GM08714 (cell line): Measurements from ENCODE around the gene MPC1.
"Not testable (repeated sequence)": the region's sequence is repeated elsewhere in the genome, so short reads cannot be mapped to it uniquely, and the experiment has no call there.

ENCODE experiments used
- H3K4me3 ChIP-seq: fragments of 200-500 bp; sonication (Bioruptor generic); 2 replicates; pipeline ENCODE4 v1.5.1; 2014; ENCODE audit warnings: mild to moderate bottlenecking, low read length, inconsistent platforms
- ZNF274 ChIP-seq: IDR thresholded peaks from 2 replicates; pipeline ENCODE4 v1.6.1; 2012; ENCODE audit warnings: mild to moderate bottlenecking, low read depth, low read length

The MPC1 gene

GRCh38 chr6:166352923-166353322, 29.8 kb downstream of the MPC1 start:
- TF ChIP-seq ZNF274: no peak

GRCh38 chr6:166351715-166352285, 30.9 kb downstream of the MPC1 start:
- TF ChIP-seq ZNF274: no peak
- no peak overlapping the region for H3K4me3 ChIP-seq

More at GRCh38 chr6:166352923-166353322, 29.8 kb downstream of the MPC1 start:
- H3K4me3 ChIP-seq: no peak overlapping the region

GRCh38 chr6:166348305-166348949, 34.3 kb downstream of the MPC1 start:
- no peak overlapping the region for H3K4me3 ChIP-seq
- TF ChIP-seq ZNF274: no peak

GRCh38 chr6:166346965-166347364, 35.8 kb downstream of the MPC1 start:
- TF ChIP-seq ZNF274: no peak
- no peak overlapping the region for H3K4me3 ChIP-seq

GRCh38 chr6:166346449-166346848, 36.3 kb downstream of the MPC1 start:
- no peak overlapping the region for H3K4me3 ChIP-seq
- TF ChIP-seq ZNF274: no peak

- H3K4me3 ChIP-seq: not testable (repeated sequence)
These were observed 37.1 kb downstream of the MPC1 start for GRCh38 chr6:166345672-166346071.

- H3K4me3 ChIP-seq: not testable (repeated sequence)
These were observed 37.8 kb downstream of the MPC1 start for GRCh38 chr6:166344921-166345320.

GRCh38 chr6:166344240-166344639, 38.5 kb downstream of the MPC1 start:
- H3K4me3 ChIP-seq: no peak overlapping the region
- no peak for TF ChIP-seq ZNF274

GRCh38 chr6:166343150-166343487, 39.6 kb downstream of the MPC1 start:
- no peak for TF ChIP-seq ZNF274

GRCh38 chr6:166342349-166343149, 40.2 kb downstream of the MPC1 start, which contains the start of gene SFT2D1:
Gene SFT2D1 (minus strand): TSS chr6:166342545. CDS start chr6:166342481, 64 bp downstream.
- no peak for TF ChIP-seq ZNF274
- peak within 1 kb of the TSS; percentile 100 for H3K4me3 ChIP-seq

More at GRCh38 chr6:166343150-166343487, 39.6 kb downstream of the MPC1 start:
- H3K4me3 ChIP-seq: peak overlapping the region; percentile 100

GRCh38 chr6:166341977-166342348, 40.8 kb downstream of the MPC1 start:
- TF ChIP-seq ZNF274: no peak

GRCh38 chr6:166341464-166341863, 41.3 kb downstream of the MPC1 start:
- TF ChIP-seq ZNF274: no peak

More at GRCh38 chr6:166341977-166342348, 40.8 kb downstream of the MPC1 start:
- H3K4me3 ChIP-seq: peak overlapping the region; percentile 100

GRCh38 chr6:166338854-166339253, 43.9 kb downstream of the MPC1 start:
- no peak overlapping the region; the same call in 1 of the 2 replicates for H3K4me3 ChIP-seq
- TF ChIP-seq ZNF274: no peak

More at GRCh38 chr6:166341464-166341863, 41.3 kb downstream of the MPC1 start:
- peak overlapping the region; percentile 100 for H3K4me3 ChIP-seq

GRCh38 chr6:166336847-166337246, 45.9 kb downstream of the MPC1 start:
- TF ChIP-seq ZNF274: no peak
- H3K4me3 ChIP-seq: no peak overlapping the region
